ENCODE data around the gene GALNT16.

GALNT16 gene

DNA sequence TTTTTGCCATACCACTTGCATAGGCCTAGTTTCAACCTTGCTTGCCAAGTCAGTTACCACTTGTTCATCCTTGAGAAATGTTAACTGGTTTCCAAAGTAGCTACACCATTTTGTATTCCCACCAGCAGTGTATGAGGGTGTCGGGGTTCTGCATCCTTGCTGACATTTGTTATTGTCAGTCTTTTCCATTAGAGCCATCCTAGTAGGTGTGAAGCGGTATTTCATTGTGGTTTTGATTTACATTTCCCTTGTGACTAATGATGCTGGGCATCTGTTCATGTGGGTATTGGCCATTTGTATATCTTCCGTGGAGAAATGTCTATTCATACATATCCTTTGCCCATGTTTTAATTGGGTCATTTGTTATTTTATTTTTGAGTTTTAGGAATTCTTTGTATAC, 27.6 kb upstream of the GALNT16 start:
- DNase-seq (ENCODE audit: low spot score): no peak
- TF ChIP-seq CTCF (IDR thresholded peaks at IDR 0.05; ENCODE audit: borderline replicate concordance, control extremely low read depth, extremely low read depth, insufficient read depth, missing control alignments): no peak
- in situ Hi-C loops (cut with MboI; ENCODE audit: low sequenced_read_pairs, unreplicated experiment): no loop called here

DNA sequence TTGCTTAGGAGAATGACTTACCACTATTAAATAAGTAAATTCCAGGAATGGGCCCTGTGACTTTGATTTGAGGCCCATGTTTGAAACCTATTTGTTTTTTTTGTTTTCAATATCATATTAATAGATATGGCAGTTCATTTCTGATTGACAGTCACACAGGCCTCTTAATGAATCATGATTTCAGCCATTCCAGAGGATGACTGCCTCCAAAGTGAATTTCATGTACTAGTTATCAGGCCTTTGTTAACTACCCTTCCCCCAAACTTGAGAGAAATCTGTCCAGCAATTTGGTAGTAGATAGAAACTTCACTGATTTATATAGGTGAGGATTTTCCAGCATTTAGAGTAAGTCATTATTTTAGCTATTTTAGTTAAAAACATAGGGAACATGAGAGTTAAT, 25.9 kb upstream of the GALNT16 start:
- in situ Hi-C loops (cut with MboI; ENCODE audit: low sequenced_read_pairs, unreplicated experiment): no loop called here
- no peak for TF ChIP-seq CTCF (IDR thresholded peaks at IDR 0.05; ENCODE audit: borderline replicate concordance, control extremely low read depth, extremely low read depth, insufficient read depth, missing control alignments)
- DNase-seq (ENCODE audit: low spot score): no peak

DNA sequence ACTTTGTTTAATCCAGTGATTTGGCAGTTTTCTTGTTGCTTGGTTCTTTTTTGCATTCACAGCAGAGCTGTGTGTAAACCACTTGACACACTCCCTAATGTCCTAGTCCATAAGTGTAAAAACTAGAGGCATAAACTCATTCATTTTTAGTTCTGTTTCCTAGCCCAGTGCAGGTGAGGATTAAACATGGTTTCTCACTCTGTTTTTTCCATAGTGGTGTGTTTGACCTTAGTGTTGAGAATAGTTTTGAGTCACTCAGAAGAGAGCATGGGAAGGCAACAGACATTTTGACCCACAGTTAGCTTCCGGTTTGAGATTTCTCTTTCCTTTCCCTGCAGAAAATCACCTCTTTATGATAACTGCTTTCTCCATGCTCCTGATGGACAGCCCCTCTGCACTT, 24.2 kb upstream of the GALNT16 start:
- no peak for TF ChIP-seq CTCF (IDR thresholded peaks at IDR 0.05; ENCODE audit: borderline replicate concordance, control extremely low read depth, extremely low read depth, insufficient read depth, missing control alignments)
- in situ Hi-C loops (cut with MboI; ENCODE audit: low sequenced_read_pairs, unreplicated experiment): no loop called here
- DNase-seq (ENCODE audit: low spot score): no peak

- no peak for DNase-seq (ENCODE audit: low spot score)
- no peak for TF ChIP-seq CTCF (IDR thresholded peaks at IDR 0.05; ENCODE audit: borderline replicate concordance, control extremely low read depth, extremely low read depth, insufficient read depth, missing control alignments)
- in situ Hi-C loops (cut with MboI; ENCODE audit: low sequenced_read_pairs, unreplicated experiment): no loop called here
Observed at GRCh38 chr14:69237142-69237541, 22.8 kb upstream of the GALNT16 start.

DNA sequence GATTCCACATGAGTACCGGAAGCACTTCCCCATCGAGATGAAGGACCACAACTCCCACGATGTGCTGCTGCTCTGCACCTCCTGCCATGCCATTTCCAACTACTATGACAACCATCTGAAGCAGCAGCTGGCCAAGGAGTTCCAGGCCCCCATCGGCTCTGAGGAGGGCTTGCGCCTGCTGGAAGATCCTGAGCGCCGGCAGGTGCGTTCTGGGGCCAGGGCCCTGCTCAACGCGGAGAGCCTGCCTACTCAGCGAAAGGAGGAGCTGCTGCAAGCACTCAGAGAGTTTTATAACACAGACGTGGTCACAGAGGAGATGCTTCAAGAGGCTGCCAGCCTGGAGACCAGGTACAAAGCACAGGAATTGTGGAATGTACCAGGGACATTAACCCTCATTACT, 22.4 kb upstream of the GALNT16 start:
- no peak for TF ChIP-seq CTCF (IDR thresholded peaks at IDR 0.05; ENCODE audit: borderline replicate concordance, control extremely low read depth, extremely low read depth, insufficient read depth, missing control alignments)
- no peak for DNase-seq (ENCODE audit: low spot score)
- in situ Hi-C loops (cut with MboI; ENCODE audit: low sequenced_read_pairs, unreplicated experiment): no loop called here

DNA sequence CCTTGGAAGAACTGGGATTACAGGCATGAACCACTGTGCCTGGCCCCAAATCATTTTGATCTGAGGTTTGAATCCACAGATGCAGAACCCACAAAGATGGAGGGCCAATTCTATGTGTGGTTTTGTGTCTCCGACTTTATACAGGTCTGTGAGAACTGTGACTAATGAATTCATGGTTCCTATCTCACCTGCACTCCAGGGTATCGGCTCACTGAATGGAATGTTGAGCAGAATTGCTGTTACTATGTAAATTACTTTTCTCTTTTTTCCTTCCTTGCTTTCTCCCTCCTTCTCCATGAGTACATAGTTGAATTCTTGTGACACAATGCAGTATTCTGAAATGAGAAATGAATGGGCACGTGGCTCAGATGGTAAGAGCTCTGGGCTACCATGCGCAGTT, 21.1 kb upstream of the GALNT16 start:
- TF ChIP-seq CTCF (IDR thresholded peaks at IDR 0.05; ENCODE audit: borderline replicate concordance, control extremely low read depth, extremely low read depth, insufficient read depth, missing control alignments): no peak
- no peak for DNase-seq (ENCODE audit: low spot score)
- in situ Hi-C loops (cut with MboI; ENCODE audit: low sequenced_read_pairs, unreplicated experiment): no loop called here
